Stimulated activated CD8-positive, alpha-beta memory T cell treated with anti-CD3 and anti-CD28 coated beads, Interleukin-4, amount 100 ng/mL, for 48 hours (primary cell): Measurements from ENCODE around the gene RELL1.

Experiments used
- DNase-seq: peaks from one replicate; pipeline ENCODE4 v3.0.0-alpha.2; 2020

RELL1 gene

GRCh38 chr4:37664696-37665095, 21.5 kb downstream of the RELL1 start:
- DNase-seq: no peak

GRCh38 chr4:37663552-37663951, 22.6 kb downstream of the RELL1 start:
- no peak for DNase-seq

GRCh38 chr4:37662861-37663390, 23.2 kb downstream of the RELL1 start:
- no peak for DNase-seq

- no peak for DNase-seq
These were observed 23.9 kb downstream of the RELL1 start for GRCh38 chr4:37662251-37662650.

- no peak for DNase-seq
These were observed 24.4 kb downstream of the RELL1 start for GRCh38 chr4:37661772-37662171.

GRCh38 chr4:37659696-37660095, 26.5 kb downstream of the RELL1 start:
- DNase-seq: no peak

GRCh38 chr4:37656649-37657048, 29.5 kb downstream of the RELL1 start:
- no peak for DNase-seq

GRCh38 chr4:37653601-37654000, 32.6 kb downstream of the RELL1 start:
- DNase-seq: no peak

GRCh38 chr4:37652747-37653527, 33.2 kb downstream of the RELL1 start:
- no peak for DNase-seq

GRCh38 chr4:37651781-37652377, 34.3 kb downstream of the RELL1 start:
- no peak for DNase-seq

GRCh38 chr4:37650481-37650880, 35.7 kb downstream of the RELL1 start:
- DNase-seq: no peak

- no peak for DNase-seq
These were observed 36.9 kb downstream of the RELL1 start for GRCh38 chr4:37649268-37649667.

- DNase-seq: no peak
These were observed 37.9 kb downstream of the RELL1 start for GRCh38 chr4:37648084-37648817.

GRCh38 chr4:37646247-37646646, 39.9 kb downstream of the RELL1 start:
- no peak for DNase-seq

- no peak for DNase-seq
These were observed 40.4 kb downstream of the RELL1 start for GRCh38 chr4:37645736-37646135.

GRCh38 chr4:37644962-37645361, 41.2 kb downstream of the RELL1 start:
- no peak for DNase-seq

- DNase-seq: no peak
These were observed 44.0 kb downstream of the RELL1 start for GRCh38 chr4:37641886-37642849.

- no peak for DNase-seq
These were observed 44.8 kb downstream of the RELL1 start for GRCh38 chr4:37641352-37641751.

GRCh38 chr4:37639551-37640285, 46.5 kb downstream of the RELL1 start:
- no peak for DNase-seq

GRCh38 chr4:37635155-37635554, 51.0 kb downstream of the RELL1 start:
- no peak for DNase-seq

- no peak for DNase-seq
These were observed 52.0 kb downstream of the RELL1 start for GRCh38 chr4:37634180-37634579.

- no peak for DNase-seq
These were observed 53.3 kb downstream of the RELL1 start for GRCh38 chr4:37632836-37633235.
